HG03575 (cell line): ENCODE data around the gene PTPRE.

Experiments used
- ATAC-seq: cut with Tn5 transposase; IDR thresholded peaks from one replicate; pipeline ENCODE4 v1.9.1; 2021; ENCODE audit not compliant: unreplicated experiment, insufficient number of reproducible peaks, low FRiP score; ENCODE audit errors: extremely low read depth

PTPRE gene

DNA sequence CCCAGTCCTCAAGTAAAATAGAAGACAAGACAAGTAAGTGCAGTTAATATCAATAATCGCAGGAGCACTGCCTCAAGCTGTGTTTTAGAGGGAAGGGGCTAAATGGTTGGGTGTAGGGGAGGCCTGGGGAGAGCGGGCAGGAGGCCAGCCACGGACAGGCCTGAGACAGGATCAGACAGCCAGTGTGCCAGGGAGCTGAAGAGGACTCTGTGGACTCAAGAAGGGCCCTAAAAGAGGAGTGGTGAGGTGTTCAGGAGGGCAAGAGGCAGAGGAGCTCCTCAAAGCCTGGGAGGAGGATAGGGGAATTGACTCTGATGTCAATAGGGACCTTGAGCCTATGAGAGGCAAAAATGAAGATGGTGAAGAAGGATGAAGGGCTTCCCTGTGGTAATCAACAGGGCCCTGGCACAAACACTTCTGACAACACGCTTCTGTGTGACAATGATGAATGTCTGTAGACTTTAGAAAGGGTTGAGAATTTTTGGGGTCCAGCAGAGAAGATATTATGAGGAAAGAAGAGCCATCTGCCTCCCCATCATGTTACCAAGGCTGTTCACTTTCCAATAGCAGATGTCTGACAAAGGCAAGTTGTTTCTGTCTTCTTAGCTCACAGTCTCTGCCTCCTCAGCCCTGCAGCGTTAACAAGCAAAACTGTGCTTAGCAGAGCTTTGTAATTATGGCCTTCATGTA, 2.4 kb upstream of the PTPRE start:
- ATAC-seq: no peak

- no peak for ATAC-seq
Observed at GRCh38 chr10:127905001-127905847, 1.7 kb upstream of the PTPRE start.

- ATAC-seq: no peak
Observed at GRCh38 chr10:127905848-127906261, 1.0 kb upstream of the PTPRE start.

DNA sequence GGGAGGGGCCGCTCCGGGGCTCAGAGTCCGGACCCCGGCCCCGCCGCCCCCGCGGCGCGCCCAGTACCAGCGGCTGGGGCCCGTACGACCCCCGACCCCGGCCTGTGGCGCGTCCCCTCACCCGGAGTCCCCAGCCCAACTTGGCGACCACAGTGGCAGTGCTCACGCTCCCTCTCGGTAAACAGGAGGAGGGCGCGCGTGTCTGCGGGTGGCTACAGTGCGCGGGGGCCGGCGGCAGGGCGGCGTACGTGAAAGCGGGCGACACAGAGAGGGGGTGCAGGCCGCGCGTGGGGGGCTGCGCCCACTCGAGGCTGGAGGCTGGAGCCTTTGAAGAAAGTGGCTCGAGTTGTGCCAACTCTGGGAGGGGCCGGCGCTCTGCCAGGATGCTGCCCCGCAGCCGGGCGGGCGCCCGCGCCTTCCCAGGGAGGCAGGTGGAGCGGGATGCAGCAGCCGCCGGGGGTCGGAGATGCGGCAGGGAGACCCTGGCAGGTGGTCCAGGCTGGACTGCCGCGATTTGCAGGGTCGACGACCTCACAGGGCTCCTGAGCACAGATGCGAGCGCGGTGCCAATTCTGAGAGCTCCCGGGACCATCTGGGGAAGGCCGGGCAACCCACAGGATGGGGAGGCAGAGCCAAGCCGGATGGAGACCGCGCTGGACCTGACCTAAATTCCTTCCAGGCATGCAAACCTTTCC, 655 bp downstream of the PTPRE start:
- ATAC-seq: no peak

DNA sequence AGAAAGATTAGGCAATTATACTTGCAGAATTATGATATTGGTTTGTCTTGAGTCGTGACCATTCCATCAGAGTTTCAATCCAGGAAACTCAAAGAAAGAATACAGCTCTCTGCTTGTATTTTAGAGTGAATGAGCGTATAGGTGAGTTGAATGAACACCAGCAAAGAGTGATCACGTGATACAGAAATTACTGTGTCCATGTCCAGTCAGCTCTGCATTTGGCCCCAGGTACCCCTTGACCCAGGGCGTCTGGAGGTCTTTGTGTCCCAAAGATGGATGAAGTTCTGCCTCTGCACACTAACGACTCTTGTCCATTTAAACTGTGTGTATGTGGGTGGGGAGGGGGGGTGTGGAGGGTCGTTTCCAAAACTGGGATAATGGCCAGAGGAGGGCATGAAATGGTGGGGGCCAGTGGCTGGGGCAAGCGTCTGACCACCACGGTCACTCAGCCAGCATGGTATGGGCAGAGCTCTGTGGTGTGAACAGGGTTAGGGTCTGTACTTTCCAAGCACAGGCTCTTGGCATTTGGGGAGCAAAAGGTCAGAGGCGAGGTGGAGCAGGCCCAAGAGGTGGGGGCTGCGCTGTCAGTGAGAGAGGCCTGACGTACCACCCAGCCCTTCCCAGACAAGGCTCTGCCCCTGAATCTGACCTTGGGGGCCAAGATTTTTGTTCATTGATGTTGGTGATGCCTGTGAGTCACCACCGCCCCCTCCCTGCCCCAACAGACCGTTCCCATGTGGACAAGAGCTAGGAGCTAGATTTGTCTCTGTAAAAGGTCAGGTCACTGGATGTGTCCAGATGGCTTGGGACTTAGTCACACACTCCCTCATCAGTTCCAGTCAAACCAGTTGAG, 1.4 kb downstream of the PTPRE start:
- ATAC-seq: no peak

- ATAC-seq: no peak
Observed at GRCh38 chr10:127908959-127909267, 2.0 kb downstream of the PTPRE start.

DNA sequence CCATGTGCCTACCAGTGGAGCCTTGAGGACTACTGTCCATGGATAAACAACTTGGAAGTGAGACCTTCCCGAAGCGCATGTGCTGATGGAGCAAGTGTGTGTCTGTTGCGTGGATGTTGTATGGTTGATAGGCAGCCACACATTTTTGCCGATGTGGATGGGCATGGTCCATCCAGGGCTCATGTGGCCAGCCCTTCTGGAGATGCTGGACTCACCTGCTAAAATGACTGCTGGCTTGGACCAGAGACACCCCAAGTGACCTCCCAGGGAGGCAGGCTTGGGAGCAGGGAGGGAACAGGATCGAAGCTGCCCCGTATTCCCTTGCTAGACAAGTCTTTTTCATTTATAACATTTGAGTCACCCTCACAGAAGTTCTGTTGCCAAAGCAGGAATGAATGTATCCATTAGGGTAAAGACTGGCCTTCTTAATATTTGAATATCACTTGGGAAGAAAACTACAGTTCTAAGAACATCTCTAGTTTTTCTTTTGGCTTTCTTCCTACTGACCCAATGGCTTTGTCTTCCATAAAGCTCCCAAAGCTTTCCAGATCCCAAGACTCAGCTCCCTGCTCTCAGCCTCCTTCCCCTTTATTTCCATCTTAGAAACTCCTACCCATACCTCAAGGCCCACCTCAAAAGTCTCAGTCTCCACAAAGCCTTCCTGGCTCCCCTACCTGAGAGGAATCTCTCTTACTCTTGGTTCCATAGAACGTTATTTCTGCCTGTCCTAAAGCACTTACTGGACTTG, 3.0 kb downstream of the PTPRE start:
- no peak for ATAC-seq

- no peak for ATAC-seq
Observed at GRCh38 chr10:127910464-127910770, 3.5 kb downstream of the PTPRE start.

DNA sequence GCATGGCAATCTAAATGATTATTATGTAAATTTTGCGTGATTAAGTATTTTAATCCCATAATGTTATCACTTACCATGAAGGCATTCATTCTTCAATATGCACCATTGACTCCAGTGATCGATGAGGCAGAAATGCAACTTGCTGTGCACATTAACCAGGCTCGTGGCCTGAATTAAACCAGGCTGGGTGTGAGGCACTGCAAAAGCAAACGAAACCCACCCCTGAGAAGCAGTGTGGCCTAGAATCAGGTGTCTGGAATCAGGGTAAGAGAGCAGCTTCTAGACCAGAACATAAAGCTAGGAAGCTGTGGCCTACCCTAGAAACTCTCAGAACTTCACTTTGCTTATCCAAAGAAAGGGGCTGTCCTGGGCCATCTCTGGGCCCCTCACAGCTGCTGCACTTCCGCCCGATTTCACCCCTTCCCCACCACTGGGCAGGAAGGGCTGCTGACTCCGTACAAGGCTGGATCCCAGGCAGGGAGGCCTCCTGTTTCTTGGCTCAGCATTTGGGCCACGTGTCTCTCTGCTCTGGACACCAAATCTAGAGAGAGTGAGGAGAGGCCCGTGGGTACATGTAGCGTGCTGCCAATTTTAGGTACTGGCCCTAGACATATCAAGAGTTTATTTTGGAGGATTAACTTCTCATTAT, 4.4 kb downstream of the PTPRE start:
- ATAC-seq: no peak

GRCh38 chr10:127911867-127912257, 5.0 kb downstream of the PTPRE start:
- ATAC-seq: no peak

DNA sequence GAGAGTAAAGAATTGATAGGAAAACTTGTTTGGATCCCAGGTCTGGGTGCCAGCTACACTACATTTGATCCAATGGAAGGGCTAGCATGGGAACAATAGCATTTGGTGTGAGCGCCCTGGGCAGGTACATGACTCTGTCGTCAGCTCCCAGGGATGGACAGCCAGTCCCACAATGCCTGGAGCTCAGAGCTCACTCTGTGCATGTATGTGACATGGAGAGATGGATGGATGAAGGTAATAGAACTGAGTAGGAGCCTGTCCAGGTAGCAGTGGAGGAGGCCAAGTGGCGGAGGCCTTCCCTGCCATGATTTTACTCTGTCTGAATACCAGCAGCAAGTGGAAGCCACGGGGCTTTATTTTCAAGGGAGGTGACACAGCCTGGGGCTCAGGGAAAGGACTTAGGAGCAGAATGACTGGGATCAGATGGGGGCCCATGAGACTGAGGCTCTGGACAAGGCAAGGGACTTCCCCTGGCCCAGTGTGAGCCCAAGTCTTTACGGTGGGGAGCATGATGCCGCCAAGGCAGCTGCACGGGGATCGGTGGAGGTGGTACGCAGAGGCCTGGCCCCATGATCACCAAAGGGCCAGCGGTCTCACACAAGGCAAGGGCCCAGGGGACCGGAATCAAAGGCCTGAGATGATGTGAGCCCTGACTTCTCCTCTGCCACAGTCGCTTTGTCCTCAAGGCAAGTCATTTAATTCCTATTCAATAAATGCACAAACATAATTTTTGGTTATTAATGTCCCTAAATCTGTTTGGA, 5.9 kb downstream of the PTPRE start:
- no peak for ATAC-seq

DNA sequence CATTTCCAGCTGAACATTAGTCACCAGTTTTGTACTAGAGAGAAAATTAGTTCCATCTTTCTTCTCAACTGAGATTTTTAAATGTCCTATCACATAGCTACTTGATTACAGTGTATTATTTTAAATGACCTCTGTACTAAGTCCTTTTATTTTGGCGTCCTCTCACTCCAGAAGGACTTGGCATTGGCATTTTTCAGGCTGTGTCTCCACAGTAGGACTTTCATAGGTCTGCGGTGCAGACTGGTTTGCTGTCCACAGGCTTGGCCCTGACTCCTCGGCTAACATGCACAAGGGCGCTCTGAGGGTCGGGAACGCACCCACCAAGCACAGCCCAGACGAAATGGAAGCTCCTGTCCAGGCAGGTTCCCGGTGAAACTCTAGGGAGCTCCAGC, 6.5 kb downstream of the PTPRE start:
- ATAC-seq: no peak

DNA sequence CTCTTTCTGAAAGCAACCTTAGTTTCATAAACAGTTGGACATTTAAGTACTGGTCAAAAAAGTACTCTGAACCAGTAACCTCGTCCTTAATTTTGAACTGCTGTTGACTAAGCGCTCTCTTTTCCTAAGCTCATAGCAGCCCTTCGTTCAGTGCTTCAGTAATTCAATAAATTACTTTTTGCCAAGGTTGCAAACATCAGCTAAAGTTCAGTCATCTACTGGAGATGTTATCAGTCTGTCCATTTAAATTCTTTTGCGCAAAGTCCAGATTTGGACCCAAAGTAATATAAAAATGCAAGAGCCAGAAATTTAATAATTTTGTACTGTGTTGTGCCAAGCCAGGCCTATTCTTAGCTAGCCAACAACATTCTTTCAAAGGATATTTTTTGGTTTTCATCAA, 8.4 kb downstream of the PTPRE start:
- no peak for ATAC-seq

DNA sequence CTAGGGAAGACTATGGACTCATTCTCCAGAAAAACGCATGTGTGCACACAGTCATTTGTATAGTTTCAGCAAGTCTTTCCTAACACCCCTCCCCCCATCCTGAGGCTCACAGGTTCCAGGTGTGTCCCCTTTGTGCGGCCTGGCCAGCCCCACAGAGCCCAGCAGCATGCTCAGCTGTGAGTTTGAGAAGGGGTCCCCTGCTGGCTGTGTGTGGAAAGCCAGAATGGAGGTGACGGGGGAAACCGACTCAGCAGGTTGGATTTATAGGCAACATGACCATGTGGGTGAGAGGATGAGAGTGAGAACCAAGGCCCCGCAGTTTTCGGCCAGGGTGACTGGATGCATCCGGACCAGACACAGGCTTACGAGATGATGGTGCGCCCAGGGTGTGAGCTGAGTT, 9.9 kb downstream of the PTPRE start:
- no peak for ATAC-seq

GRCh38 chr10:127918572-127918971, 11.7 kb downstream of the PTPRE start:
- no peak for ATAC-seq

GRCh38 chr10:127919418-127920271, 12.7 kb downstream of the PTPRE start:
- no peak for ATAC-seq
